Fibroblast of mammary gland (primary cell): Measurements from ENCODE around the gene PTPRK.

Experiments
- DNase-seq: peaks from one replicate; pipeline ENCODE4 v3.0.0-alpha.2; 2010; ENCODE audit warnings: low read depth
- H3K4me3 ChIP-seq: 2 replicates; pipeline ENCODE4 v1.5.1; 2011; ENCODE audit warnings: low read depth, mild to moderate bottlenecking, low read length, moderate library complexity; ENCODE audit not compliant: control insufficient read depth
- TF ChIP-seq, protein P1 (sequence below): conservative IDR thresholded peaks from 2 replicates; pipeline ENCODE4 v1.5.1; 2011; ENCODE audit warnings: low read depth, low read length, inconsistent platforms; ENCODE audit not compliant: control insufficient read depth, insufficient read depth

Gene PTPRK

DNA sequence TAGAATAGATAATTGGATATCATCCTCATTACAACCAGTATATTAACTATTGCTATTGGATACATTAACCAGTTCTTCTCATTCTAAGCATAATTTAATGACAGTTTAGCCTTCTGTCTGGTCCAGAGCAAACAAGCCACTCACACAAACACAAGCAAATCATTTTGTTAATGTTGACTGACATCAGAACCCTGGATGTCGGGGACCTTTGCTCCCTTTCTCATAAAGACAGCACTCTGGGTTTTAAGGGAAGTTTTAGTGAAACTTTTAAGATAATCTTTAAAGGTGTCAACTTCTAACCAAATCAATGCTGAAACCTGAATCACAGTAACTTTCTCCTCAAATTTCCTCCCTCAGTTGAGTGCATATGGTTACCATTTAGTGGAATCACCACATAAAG is 113.9 kb downstream of the PTPRK start:
- DNase-seq: no peak
- H3K4me3 ChIP-seq: no peak overlapping the region
- TF ChIP-seq, protein P1, sequence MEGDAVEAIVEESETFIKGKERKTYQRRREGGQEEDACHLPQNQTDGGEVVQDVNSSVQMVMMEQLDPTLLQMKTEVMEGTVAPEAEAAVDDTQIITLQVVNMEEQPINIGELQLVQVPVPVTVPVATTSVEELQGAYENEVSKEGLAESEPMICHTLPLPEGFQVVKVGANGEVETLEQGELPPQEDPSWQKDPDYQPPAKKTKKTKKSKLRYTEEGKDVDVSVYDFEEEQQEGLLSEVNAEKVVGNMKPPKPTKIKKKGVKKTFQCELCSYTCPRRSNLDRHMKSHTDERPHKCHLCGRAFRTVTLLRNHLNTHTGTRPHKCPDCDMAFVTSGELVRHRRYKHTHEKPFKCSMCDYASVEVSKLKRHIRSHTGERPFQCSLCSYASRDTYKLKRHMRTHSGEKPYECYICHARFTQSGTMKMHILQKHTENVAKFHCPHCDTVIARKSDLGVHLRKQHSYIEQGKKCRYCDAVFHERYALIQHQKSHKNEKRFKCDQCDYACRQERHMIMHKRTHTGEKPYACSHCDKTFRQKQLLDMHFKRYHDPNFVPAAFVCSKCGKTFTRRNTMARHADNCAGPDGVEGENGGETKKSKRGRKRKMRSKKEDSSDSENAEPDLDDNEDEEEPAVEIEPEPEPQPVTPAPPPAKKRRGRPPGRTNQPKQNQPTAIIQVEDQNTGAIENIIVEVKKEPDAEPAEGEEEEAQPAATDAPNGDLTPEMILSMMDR: no peak

DNA sequence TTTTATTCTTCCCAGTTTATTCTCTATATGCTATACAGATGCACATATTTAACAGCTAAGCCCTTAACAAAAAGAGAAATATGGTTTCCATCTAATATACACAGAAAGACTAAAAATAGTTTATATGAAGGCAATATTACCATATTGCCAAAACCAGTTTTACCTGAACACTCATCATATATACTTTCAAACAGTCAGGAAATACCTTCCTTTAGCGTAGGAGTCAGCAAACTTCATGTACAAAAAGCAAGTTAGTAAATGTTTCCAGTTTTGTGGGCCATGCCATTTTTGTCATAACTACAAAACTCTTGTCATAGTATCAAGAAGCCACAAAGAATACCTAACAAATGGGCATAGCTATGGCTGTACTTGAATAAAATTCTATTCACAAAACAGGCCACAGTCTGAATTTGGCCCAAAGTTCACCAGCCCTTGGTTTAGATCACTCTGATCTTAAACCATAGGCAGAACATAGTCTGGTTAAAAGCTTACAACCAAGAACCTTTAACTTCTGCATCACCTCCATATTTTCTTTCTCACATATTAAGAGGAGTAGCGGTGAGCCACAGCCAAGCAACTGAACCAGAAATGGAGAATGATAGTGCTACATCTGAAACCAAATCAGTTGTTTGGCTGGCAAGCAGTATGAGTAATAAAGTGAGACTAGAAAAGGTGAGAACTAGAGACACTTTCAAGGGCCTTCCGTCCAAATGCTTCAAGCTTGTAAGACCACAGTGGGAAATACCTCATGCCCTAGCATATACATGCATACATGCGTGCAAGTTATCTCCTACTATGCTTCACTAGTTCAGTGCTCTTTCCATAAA is 116.6 kb downstream of the PTPRK start:
- no peak overlapping the region for H3K4me3 ChIP-seq
- no peak for DNase-seq
- TF ChIP-seq, protein P1: no peak

DNA sequence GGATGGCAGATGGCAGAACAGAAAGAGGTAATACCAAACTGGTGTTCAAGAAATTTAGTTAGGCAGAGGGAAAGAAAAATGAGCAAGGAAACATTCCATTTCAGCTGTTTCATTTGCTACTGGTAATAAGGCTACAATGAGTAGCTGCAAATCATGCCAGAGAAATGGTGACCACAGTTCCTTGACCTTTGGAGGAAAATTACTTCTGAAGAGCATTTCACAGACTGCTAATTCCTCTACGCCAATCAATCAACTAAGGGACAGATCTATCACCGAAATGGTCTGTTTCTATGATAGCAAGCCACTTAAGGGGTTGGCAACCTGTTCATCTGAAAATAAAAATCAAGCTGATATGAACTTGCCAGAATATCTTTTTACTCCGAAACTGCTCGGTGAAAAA is 119.5 kb downstream of the PTPRK start:
- no peak overlapping the region for H3K4me3 ChIP-seq
- TF ChIP-seq, protein P1: no peak
- DNase-seq: no peak

DNA sequence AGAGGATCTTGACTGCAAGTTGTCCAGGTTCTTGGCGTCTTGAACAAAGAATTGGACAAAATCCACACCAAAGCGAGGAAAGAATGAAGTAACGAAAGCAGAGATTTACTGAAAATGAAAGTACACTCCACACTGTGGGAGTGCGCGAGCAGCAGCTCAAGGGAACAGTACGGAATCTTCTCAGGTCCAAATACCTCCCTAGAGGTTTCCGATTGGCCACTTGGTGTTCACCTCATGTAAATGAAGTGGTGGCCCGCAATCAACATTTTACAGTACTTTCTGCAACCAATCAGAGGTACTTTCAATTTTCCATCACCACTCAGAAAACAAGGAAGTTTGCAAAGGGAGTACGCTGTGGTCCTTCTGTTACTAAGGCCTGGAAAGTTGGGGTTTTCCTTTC is 122.4 kb downstream of the PTPRK start:
- peak; percentile 82 for DNase-seq

DNA sequence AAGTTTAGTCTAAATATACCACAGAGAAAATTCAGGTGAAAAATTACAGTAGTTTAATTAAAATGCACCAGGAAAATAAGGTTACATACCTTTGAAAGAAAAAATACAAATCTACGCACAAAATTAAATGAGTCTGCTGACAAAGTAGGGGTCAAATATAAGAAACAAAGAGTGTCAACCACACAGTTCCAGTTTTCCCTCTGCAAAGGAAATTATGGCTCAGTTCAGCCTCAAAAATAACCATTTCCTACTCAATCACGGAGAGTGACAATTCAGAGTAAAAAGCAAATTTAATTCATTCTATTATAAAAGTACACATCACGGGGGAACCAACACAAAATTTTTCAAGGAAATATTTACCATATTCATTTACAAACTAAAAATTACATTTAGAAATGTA is 124.8 kb downstream of the PTPRK start:
- DNase-seq: no peak
- H3K4me3 ChIP-seq: no peak overlapping the region
- TF ChIP-seq, protein P1: no peak

More for the DNA sequence above, 122.4 kb downstream of the PTPRK start:
- H3K4me3 ChIP-seq: peak overlapping the region; percentile 39
- TF ChIP-seq, protein P1: no peak

DNA sequence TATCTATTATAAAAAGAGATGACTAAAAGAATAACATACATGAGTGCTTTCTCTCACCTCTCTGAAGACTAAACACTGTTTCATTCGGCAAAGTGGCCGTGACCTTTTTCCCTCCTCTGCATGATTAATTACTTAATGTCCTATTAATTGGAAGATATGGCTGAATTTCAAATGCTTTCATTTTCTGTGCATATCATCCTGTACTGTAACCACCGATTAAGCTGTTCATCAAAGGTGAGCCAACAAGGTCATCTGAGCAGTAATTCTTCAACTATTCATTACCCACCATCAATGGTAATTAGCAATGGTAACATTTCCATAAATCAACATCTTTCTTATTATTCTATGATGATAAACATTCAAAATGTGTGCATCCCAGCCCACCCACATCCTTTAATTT is 125.2 kb downstream of the PTPRK start:
- TF ChIP-seq, protein P1: no peak
- no peak for DNase-seq
- no peak overlapping the region for H3K4me3 ChIP-seq

DNA sequence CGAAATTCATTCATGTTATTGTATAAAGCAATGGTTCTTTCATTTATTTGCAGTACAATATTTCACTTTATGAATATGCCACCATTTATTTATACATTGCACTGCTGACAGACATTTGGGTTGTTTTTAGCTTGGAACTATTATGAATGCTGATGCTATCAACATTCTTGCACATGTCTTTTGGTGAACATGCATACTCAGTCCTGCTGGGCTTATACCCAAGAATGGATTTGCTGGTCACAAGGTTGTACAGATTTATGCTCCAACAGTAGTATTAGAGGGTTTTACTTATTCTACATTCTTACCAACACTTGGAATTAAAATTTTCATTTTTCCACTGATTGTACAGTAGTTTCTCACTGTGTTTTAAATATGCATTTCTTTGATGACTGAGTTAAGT is 126.2 kb downstream of the PTPRK start:
- TF ChIP-seq, protein P1: no peak
- no peak for DNase-seq
- no peak overlapping the region for H3K4me3 ChIP-seq
